Smooth muscle cell (in vitro differentiated cells): ENCODE data around the gene ANO10. TPM values are rescaled to one million over a fixed set of nuclear protein-coding genes. Genes with fewer than 3 reads are reported as not detected.

ENCODE experiments used
- DNase-seq: peaks from one replicate; lab custom pipeline; 2025; ENCODE audit not compliant: unreplicated experiment; lab: John Stamatoyannopoulos, UW
- H2AFZ ChIP-seq: fragments of 200-600 bp; sonication (generic); 2 replicates; pipeline ENCODE4 v1.6.0; 2016; ENCODE audit warnings: antibody characterized with exemption, low read depth, mild to moderate bottlenecking
- H3F3A ChIP-seq: fragments of 200-600 bp; sonication (generic); 2 replicates; pipeline ENCODE4 v1.6.0; 2017; ENCODE audit warnings: antibody characterized with exemption, low read depth
- H3K27ac ChIP-seq: fragments of 200-600 bp; sonication (generic); 2 replicates; pipeline ENCODE4 v1.5.1; 2016; ENCODE audit warnings: low read depth, mild to moderate bottlenecking
- H3K27me3 ChIP-seq: fragments of 200-600 bp; sonication (generic); 2 replicates; pipeline ENCODE4 v1.6.1; 2016; ENCODE audit warnings: low read depth, mild to moderate bottlenecking
- H3K36me3 ChIP-seq: fragments of 200-600 bp; sonication (generic); 2 replicates; pipeline ENCODE4 v1.5.1; 2016; ENCODE audit warnings: low read depth
- H3K4me1 ChIP-seq: fragments of 200-600 bp; sonication (generic); 2 replicates; pipeline ENCODE4 v1.5.1; 2016; ENCODE audit warnings: low read depth
- H3K4me2 ChIP-seq: fragments of 200-600 bp; sonication (generic); 2 replicates; pipeline ENCODE4 v1.6.0; 2016; ENCODE audit warnings: mild to moderate bottlenecking
- H3K4me3 ChIP-seq: fragments of 200-600 bp; sonication (generic); 2 replicates; pipeline ENCODE4 v1.5.1; 2016; ENCODE audit warnings: mild to moderate bottlenecking
- H3K79me2 ChIP-seq: fragments of 200-600 bp; sonication (generic); 2 replicates; pipeline ENCODE4 v1.6.0; 2016; ENCODE audit warnings: low read depth, mild to moderate bottlenecking
- H3K9ac ChIP-seq: fragments of 200-600 bp; sonication (generic); 2 replicates; pipeline ENCODE4 v1.6.0; 2016; ENCODE audit warnings: low read depth
- H3K9me3 ChIP-seq: fragments of 200-600 bp; sonication (generic); replicated peaks from 2 replicates; pipeline ENCODE4 v1.5.1; 2016; ENCODE audit warnings: low read depth
- H4K20me1 ChIP-seq: fragments of 200-600 bp; sonication (generic); 2 replicates; pipeline ENCODE4 v1.6.0; 2016; ENCODE audit warnings: low read depth
- WGBS: methylation state at CpG from one replicate; pipeline ENCODE4 v1.1.7; 2016; ENCODE audit warnings: low lambda C conversion rate; 5-methylcytosine and 5-hydroxymethylcytosine counted together
- polyA plus RNA-seq: library from polyadenylated mRNA; unstranded; fragments of >200 nt; fragmentation: Nextera tagmentation; extraction: Ambion mirVana; gene quantifications from 2 replicates; pipeline ENCODE4 v1.2.1, GENCODE V29; 2016
- total RNA-seq: library from RNA; depleted of rRNA; stranded (reverse); fragments of >200 nt; gene quantifications from 2 replicates; pipeline ENCODE4 v1.2.3, GENCODE V29; 2014
- TF ChIP-seq, protein P1 (sequence below): fragments of 200-600 bp; sonication (generic); IDR thresholded peaks from 2 replicates; pipeline ENCODE4 v1.5.1; 2017; ENCODE audit warnings: borderline replicate concordance, mild to moderate bottlenecking, antibody characterized with exemption; ENCODE audit not compliant: insufficient read depth, poor library complexity, severe bottlenecking

ANO10 gene
- total and polyA plus RNA-seq, 2 experiments from 2014 or later = 19.2 to 25.3 TPM

DNA sequence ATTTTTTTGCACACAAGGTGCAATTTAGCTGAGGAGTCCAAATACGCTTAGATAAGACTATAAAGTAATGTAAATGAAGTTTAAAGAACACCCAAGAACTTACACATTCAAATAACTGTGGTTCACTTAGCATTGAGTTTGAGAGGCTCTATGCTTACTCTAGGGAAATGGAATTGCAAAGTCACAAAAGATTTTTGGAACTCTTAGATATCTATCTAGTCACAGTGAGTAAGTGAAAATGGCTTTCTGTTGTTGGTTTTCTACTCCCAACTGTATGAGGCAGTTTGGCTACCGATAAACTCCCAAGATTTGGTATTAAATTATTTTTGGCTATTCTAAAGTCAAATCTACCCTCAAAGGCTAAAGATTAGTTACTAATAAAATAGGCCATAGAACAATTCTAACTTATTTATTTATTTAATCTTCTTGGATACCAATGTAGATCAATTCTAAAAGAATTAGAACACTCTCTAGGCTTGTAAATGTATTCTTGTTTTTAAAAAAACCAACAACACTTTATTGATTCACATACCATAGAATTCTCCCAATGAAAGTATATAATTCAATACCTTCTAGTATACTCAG, 170.0 kb downstream of the ANO10 start:
- no peaks in the 10 kb centered on the region for H3K79me2 ChIP-seq
- H3F3A ChIP-seq = no peaks in the 10 kb centered on the region
- H3K9me3 ChIP-seq = no peaks in the 10 kb centered on the region
- no peak overlapping the region for H3K9ac ChIP-seq
- TF ChIP-seq, protein P1, sequence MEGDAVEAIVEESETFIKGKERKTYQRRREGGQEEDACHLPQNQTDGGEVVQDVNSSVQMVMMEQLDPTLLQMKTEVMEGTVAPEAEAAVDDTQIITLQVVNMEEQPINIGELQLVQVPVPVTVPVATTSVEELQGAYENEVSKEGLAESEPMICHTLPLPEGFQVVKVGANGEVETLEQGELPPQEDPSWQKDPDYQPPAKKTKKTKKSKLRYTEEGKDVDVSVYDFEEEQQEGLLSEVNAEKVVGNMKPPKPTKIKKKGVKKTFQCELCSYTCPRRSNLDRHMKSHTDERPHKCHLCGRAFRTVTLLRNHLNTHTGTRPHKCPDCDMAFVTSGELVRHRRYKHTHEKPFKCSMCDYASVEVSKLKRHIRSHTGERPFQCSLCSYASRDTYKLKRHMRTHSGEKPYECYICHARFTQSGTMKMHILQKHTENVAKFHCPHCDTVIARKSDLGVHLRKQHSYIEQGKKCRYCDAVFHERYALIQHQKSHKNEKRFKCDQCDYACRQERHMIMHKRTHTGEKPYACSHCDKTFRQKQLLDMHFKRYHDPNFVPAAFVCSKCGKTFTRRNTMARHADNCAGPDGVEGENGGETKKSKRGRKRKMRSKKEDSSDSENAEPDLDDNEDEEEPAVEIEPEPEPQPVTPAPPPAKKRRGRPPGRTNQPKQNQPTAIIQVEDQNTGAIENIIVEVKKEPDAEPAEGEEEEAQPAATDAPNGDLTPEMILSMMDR = no peak
- no peak overlapping the region for H3K4me3 ChIP-seq
- DNase-seq = no peak
- 92% methylated on average over 2 of the region's 2 CpGs for WGBS
- H3K36me3 ChIP-seq = no peaks in the 10 kb centered on the region
- no peaks in the 10 kb centered on the region for H3K27me3 ChIP-seq
- H4K20me1 ChIP-seq = no peaks in the 10 kb centered on the region
- H3K4me1 ChIP-seq = no peaks in the 10 kb centered on the region
- H3K4me2 ChIP-seq = no peak overlapping the region
- no peak overlapping the region for H3K27ac ChIP-seq
- no peak overlapping the region for H2AFZ ChIP-seq

DNA sequence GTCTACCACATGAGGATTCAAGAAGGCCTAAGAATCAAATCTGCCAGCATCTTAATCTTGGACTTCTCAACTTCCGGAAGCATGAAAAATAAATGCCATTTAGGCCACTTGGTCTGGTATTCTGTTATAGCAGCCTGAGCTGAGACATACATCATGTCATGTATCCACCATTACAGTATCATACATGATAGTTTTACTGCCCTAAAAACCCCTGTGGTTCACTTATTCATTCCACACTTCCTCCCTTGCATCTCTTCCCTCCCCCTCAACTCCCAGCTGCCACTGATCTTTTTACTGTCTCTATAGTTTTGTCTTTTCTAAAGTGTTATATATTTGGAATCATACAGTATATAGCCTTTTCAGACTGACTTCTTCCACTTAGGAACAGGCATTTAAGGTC, 173.7 kb downstream of the ANO10 start:
- no peak overlapping the region for H3K4me2 ChIP-seq
- H3K27me3 ChIP-seq = no peaks in the 10 kb centered on the region
- no peaks in the 10 kb centered on the region for H3K79me2 ChIP-seq
- no peaks in the 10 kb centered on the region for H4K20me1 ChIP-seq
- H3K27ac ChIP-seq = no peak overlapping the region
- no peak overlapping the region for H2AFZ ChIP-seq
- TF ChIP-seq, protein P1 = no peak
- no peaks in the 10 kb centered on the region for H3K4me1 ChIP-seq
- 91% methylated on average over 1 of the region's 1 CpG for WGBS
- DNase-seq = no peak
- no peak overlapping the region for H3K4me3 ChIP-seq
- no peaks in the 10 kb centered on the region for H3F3A ChIP-seq
- H3K9ac ChIP-seq = no peak overlapping the region
- no peaks in the 10 kb centered on the region for H3K36me3 ChIP-seq
- H3K9me3 ChIP-seq = no peaks in the 10 kb centered on the region

DNA sequence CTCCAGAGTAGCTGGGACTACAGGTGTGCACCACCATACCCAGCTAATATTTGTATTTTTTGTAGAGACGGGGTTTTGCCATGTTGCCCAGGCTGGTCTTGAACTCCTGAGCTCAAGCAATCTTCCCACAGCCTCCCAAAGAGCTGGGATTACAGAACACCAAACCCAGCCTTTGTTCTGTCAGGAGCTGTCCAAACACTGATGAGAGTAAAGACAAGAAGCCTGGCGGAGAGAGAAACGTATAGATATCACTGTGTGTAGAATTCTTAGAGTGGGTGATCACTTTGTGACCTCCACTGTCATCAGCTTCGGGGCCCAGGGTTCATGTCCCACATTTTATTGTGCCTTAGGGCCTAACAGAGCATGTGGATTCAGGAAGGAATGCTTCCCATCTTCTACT, 176.0 kb downstream of the ANO10 start:
- H3K79me2 ChIP-seq = no peaks in the 10 kb centered on the region
- no peaks in the 10 kb centered on the region for H3K27me3 ChIP-seq
- WGBS = 75% methylated on average over 4 of the region's 4 CpGs
- no peaks in the 10 kb centered on the region for H3K36me3 ChIP-seq
- no peak overlapping the region for H2AFZ ChIP-seq
- TF ChIP-seq, protein P1 = no peak
- no peak overlapping the region for H3K4me2 ChIP-seq
- no peaks in the 10 kb centered on the region for H3F3A ChIP-seq
- no peaks in the 10 kb centered on the region for H4K20me1 ChIP-seq
- H3K4me1 ChIP-seq = no peaks in the 10 kb centered on the region
- H3K27ac ChIP-seq = no peak overlapping the region
- H3K9ac ChIP-seq = no peak overlapping the region
- H3K4me3 ChIP-seq = no peak overlapping the region
- no peaks in the 10 kb centered on the region for H3K9me3 ChIP-seq
- no peak for DNase-seq

DNA sequence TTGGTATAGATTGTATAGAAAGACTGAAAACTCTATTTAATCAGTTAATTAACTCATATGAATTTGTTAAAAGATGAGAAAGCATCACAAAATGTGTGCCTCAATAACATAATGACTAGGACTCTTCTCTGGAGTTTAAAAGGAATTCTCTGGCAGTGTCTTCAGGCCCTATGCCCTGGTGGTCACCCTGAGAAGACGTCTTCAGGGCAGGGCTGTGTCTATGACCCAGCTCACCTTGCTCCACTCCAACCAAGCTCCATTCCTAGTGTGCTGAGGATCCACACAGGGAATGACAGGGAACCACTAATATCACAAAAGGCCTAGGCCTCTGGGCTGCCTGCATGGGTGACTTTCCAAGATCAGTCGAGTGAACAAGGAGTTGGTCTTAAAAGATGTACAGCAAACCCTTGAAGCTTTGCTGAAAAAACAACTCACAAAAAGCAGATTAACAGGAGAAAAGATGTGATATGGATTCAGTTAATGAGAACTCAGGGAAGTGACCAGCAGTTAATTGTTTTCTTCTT, 178.9 kb downstream of the ANO10 start:
- WGBS = 86% methylated on average over 2 of the region's 2 CpGs
- Histone ChIP-seq H4K20me1 (no peaks in the 10 kb centered on the region), H3K27ac (no peak overlapping the region), H3K9me3 (no peaks in the 10 kb centered on the region), H3K4me2 (no peak overlapping the region), H3K36me3 (no peaks in the 10 kb centered on the region), H2AFZ (no peak overlapping the region), H3K4me1 (no peaks in the 10 kb centered on the region), H3K9ac (no peak overlapping the region), H3K79me2 (no peaks in the 10 kb centered on the region), H3K4me3 (no peak overlapping the region), H3K27me3 (no peaks in the 10 kb centered on the region), H3F3A (no peaks in the 10 kb centered on the region)
- no peak for DNase-seq
- TF ChIP-seq, protein P1 = no peak
